Kidney (tissue), 14 donors: ENCODE measurements around the gene RNF113A. TPM values are rescaled to one million over a fixed set of nuclear protein-coding genes. Genes with fewer than 3 reads are reported as not detected.

ENCODE experiments used
- DNase-seq, 5 donors: peaks; one replicate each; pipeline ENCODE4 v3.0.0-alpha.2; 2013 to 2020
- FAIRE-seq: peaks from 2 replicates; lab custom pipeline; 2012; peaks lifted over from hg19 to GRCh38; lab: Jason Lieb, UNC
- H3K27ac ChIP-seq, 2 donors: one replicate each; pipeline ENCODE4 v1.7.0; 2013; ENCODE audit warnings: low read depth in 2 of 2, low read length in 2 of 2, inconsistent platforms in 1 of 2
- H3K27me3 ChIP-seq: one replicate; pipeline ENCODE4 v1.7.1; 2013; ENCODE audit warnings: low read length, inconsistent platforms; ENCODE audit not compliant: control insufficient read depth, insufficient read depth
- H3K36me3 ChIP-seq, 3 donors: one replicate each; pipeline versions ENCODE4 v1.7.0 to v1.7.1; 2013; ENCODE audit warnings: low read length in 3 of 3, control low read depth in 1 of 3, inconsistent platforms in 1 of 3; ENCODE audit not compliant: insufficient read depth in 3 of 3, control insufficient read depth in 2 of 3
- H3K4me1 ChIP-seq, 3 donors: one replicate each; pipeline versions ENCODE4 v1.7.0 to v1.7.1; 2013; ENCODE audit warnings: low read length in 3 of 3, inconsistent platforms in 1 of 3, low read depth in 1 of 3; ENCODE audit not compliant: control insufficient read depth in 2 of 3, insufficient read depth in 2 of 3
- H3K4me3 ChIP-seq, 3 donors: one replicate each; pipeline versions ENCODE4 v1.7.0 to v1.8.1; 2013; ENCODE audit warnings: low read length in 3 of 3, control low read depth in 1 of 3, inconsistent platforms in 1 of 3
- H3K9ac ChIP-seq, 3 donors: one replicate each; pipeline versions ENCODE4 v1.7.0 to v1.7.1; 2013; ENCODE audit warnings: low read length in 3 of 3, control low read depth in 1 of 3, inconsistent platforms in 1 of 3
- H3K9me3 ChIP-seq, 3 donors: one replicate each; pipeline versions ENCODE4 v1.7.0 to v1.7.1; 2013; ENCODE audit warnings: low read length in 3 of 3, control low read depth in 1 of 3, inconsistent platforms in 1 of 3; ENCODE audit not compliant: control insufficient read depth in 2 of 3, insufficient read depth in 1 of 3
- intact Hi-C: fragments of 100-400 bp; cut with DNase I; formaldehyde crosslinking; loops from one replicate; pipeline ENCODE4 v1.11.1; 2022
- polyA plus RNA-seq: library from polyadenylated mRNA; stranded (reverse); fragments of 350-450 nt; fragmentation: Illumina TruSeq; extraction: RNeasy Lipid Tissue Mini Kit (QIAGEN cat#74804); gene quantifications from one replicate; pipeline ENCODE4 v1.2.3, GENCODE V29; 2014; ENCODE audit warnings: low read depth, low replicate concordance; ENCODE audit not compliant: insufficient read depth
- total RNA-seq: library from RNA; stranded (reverse); fragmentation: NEBNext Ultra II Directional; extraction: Animal tissue kit (Norgen Biotek cat#: 25700); gene quantifications from one replicate; pipeline ENCODE4 v1.2.1, GENCODE V29; 2021
- TF ChIP-seq, protein P1 (sequence below): IDR thresholded peaks from 3 replicates; pipeline ENCODE4 v1.5.1; 2012; ENCODE audit warnings: mild to moderate bottlenecking, moderate library complexity, borderline replicate concordance; ENCODE audit not compliant: insufficient read depth; ENCODE audit errors: extremely low read depth
- donor health status: control.
- donor health status: control.
- donor health status: control.
- donor health status: control.
- donor health status: control.
- donor health status: DM: yes; HTN: yes; CAD: no.
- donor health status: Normal renal cell carcinoma (clear cell type).

RNF113A gene
- total and polyA plus RNA-seq, 2 donors from 2014 or later, result 13.3 to 18.7 TPM

DNA sequence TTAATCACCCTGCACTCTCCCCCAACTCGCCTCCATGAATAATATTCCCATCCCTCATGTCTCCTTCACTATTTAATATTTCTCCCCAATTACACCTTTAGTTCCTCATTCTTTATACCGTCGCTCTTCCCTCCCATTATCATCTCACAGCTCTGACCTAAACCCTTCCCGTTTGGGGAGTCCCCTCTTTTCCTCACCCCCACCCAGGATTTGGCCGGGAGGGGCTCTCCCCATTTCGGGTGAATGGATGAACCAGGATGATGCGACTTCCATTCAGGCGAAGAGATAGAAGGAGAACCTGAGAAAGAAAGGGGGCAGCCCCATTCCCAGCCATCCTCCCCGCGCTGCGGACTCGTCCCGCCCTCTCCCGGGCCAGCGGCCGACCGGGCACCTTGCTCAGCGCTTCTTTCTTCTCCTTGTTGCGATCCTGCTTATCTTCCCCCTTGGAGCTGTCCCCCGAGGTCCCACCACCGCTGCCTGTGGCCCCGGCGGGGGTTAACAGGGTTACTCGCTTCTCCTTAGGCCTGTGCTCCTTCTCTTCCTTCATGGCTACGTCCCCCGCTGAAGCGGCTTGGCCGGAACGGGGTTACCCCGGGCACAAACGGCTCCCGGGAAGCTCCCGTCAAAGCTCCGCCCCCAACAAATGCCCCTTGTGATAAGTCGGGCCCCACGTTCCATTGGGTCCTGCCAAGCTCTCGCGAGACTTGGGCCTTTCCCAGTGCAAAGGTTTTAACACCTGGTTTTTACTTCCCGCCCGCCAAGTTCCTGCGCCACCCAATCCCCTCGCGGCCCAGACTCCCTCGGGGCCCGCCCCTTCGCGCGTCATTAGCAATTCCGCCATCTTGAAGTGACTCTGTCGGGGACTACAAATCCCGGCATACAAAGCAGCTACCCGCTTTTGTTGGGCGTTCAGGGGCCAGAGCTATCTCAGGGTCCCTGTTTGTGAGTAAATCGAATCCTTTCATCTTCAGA, 18.9 kb downstream of the RNF113A start, which contains the start of gene UPF3B:
Gene UPF3B, minus strand, starts transcription at position 582 of the 972 bp plus-strand sequence. Its CDS starts 35 bp downstream, at position 547.
- peak within 1 kb of the TSS; percentile 59 to 67 for H3K27ac ChIP-seq
- TF ChIP-seq, protein P1, sequence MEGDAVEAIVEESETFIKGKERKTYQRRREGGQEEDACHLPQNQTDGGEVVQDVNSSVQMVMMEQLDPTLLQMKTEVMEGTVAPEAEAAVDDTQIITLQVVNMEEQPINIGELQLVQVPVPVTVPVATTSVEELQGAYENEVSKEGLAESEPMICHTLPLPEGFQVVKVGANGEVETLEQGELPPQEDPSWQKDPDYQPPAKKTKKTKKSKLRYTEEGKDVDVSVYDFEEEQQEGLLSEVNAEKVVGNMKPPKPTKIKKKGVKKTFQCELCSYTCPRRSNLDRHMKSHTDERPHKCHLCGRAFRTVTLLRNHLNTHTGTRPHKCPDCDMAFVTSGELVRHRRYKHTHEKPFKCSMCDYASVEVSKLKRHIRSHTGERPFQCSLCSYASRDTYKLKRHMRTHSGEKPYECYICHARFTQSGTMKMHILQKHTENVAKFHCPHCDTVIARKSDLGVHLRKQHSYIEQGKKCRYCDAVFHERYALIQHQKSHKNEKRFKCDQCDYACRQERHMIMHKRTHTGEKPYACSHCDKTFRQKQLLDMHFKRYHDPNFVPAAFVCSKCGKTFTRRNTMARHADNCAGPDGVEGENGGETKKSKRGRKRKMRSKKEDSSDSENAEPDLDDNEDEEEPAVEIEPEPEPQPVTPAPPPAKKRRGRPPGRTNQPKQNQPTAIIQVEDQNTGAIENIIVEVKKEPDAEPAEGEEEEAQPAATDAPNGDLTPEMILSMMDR, result no peak
- peak within 1 kb of the TSS; percentile 58 to 81 (median 63) for H3K9ac ChIP-seq
- no peaks in the 10 kb centered on the region for H3K9me3 ChIP-seq
- intact Hi-C loops, result no loop called here
- H3K36me3 ChIP-seq, result no peaks in the 10 kb centered on the region
- peaks cover 0 to 4% (median 0%) of the 10 kb centered on the region in 3 donors for H3K4me1 ChIP-seq
- peak; percentile 98 for FAIRE-seq
- peak; percentile 97 to 99 (median 98) for DNase-seq
- H3K4me3 ChIP-seq, result peak within 1 kb of the TSS; percentile 71 to 85 (median 77)
- no peaks in the 10 kb centered on the region for H3K27me3 ChIP-seq

DNA sequence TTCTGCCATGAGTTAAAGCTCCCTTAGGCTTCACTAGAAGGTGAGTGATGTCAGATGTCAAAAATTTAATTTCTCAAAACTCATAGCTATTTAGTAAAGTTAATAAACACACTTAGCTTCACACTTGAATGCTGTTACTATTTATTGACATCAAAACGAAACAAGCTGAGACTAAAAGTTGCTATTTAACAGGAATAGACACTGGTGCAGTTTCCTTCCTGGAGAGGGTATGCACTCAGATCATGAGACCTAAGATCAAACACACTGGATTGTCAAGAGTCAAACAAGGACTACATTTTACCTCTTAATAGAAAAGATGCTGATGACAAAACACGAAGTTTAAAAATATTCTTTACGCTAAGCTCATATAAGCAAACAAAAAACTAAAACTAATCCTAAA, 37.6 kb downstream of the RNF113A start:
- Histone ChIP-seq H3K4me3 (no peak overlapping the region), H3K9me3 (no peaks in the 10 kb centered on the region), H3K9ac (no peak overlapping the region), H3K27me3 (no peaks in the 10 kb centered on the region), H3K36me3 (peaks cover 0 to 4% (median 2%) of the 10 kb centered on the region in 3 donors), H3K4me1 (no peaks in the 10 kb centered on the region), H3K27ac (no peak overlapping the region)
- DNase-seq (no peak), FAIRE-seq (no peak)
- TF ChIP-seq, protein P1, result no peak
- intact Hi-C loops, result no loop called here

DNA sequence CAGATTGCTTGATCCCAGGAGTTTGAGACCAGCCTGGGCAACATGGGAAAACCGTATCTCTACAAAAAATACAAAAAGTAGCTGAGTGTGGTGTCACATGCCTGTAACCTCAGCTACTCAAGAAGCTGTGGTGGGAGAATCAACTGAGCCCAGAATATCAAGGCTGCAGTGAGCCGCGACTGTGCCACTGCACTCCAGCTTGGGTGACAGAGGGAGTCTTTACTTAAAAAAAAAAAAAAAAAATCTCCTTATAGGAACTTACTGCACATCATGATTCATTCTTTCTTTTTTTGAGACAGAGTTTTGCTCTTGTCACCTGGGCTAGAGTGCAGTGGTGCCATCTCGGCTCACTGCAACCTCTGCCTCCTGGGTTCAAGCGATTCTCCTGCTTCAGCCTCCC, 43.1 kb downstream of the RNF113A start:
- H3K36me3 ChIP-seq, result no peaks in the 10 kb centered on the region
- H3K4me1 ChIP-seq, result no peaks in the 10 kb centered on the region
- DNase-seq (peak in 1 of 5 donors; percentile 6), FAIRE-seq (no peak)
- no peaks in the 10 kb centered on the region for H3K9me3 ChIP-seq
- no peaks in the 10 kb centered on the region for H3K27me3 ChIP-seq
- TF ChIP-seq, protein P1, result no peak
- intact Hi-C loops, result no loop called here
- no peak overlapping the region for H3K4me3 ChIP-seq
- no peak overlapping the region for H3K27ac ChIP-seq
- no peak overlapping the region for H3K9ac ChIP-seq
